Endodermal cell (in vitro differentiated cells): ENCODE data around the gene PAQR7. TPM values are rescaled to one million over a fixed set of nuclear protein-coding genes. Genes with fewer than 3 reads are reported as not detected.

ENCODE experiments used
- DNase-seq: peaks from one replicate; pipeline ENCODE4 v3.0.0-alpha.2; 2017
- H3K27ac ChIP-seq: 2 replicates; pipeline ENCODE4 v1.5.1; 2013; ENCODE audit warnings: mild to moderate bottlenecking, low read depth, low read length, moderate library complexity
- H3K27me3 ChIP-seq: 2 replicates; pipeline ENCODE4 v1.6.1; 2013; ENCODE audit warnings: mild to moderate bottlenecking, low read length, moderate library complexity; ENCODE audit not compliant: insufficient read depth, control insufficient read depth, poor library complexity, severe bottlenecking
- H3K36me3 ChIP-seq: 2 replicates; pipeline ENCODE4 v1.7.0; 2013; ENCODE audit warnings: mild to moderate bottlenecking, low read length, moderate library complexity; ENCODE audit not compliant: control insufficient read depth, insufficient read depth
- H3K4me1 ChIP-seq: one replicate; pipeline ENCODE4 v1.7.0; 2013; ENCODE audit warnings: low read length; ENCODE audit not compliant: control insufficient read depth, insufficient read depth
- H3K4me3 ChIP-seq: 2 replicates; pipeline ENCODE4 v1.5.1; 2013; ENCODE audit warnings: mild to moderate bottlenecking, low read length, moderate library complexity
- H3K9ac ChIP-seq: 2 replicates; pipeline ENCODE4 v1.6.1; 2013; ENCODE audit warnings: mild to moderate bottlenecking, low read length, moderate library complexity; ENCODE audit not compliant: poor library complexity, severe bottlenecking; ENCODE audit errors: extremely low read depth
- H3K9me3 ChIP-seq: 2 replicates; pipeline ENCODE4 v1.6.1; 2013; ENCODE audit warnings: mild to moderate bottlenecking, low read length, moderate library complexity; ENCODE audit not compliant: control insufficient read depth
- H3K27ac Mint-ChIP-seq: 2 replicates; pipeline ENCODE4 v1.8.0; 2020; ENCODE audit warnings: mixed read lengths
- H3K27me3 Mint-ChIP-seq: 2 replicates; pipeline ENCODE4 v1.8.0; 2021; ENCODE audit warnings: mild to moderate bottlenecking, mixed read lengths; ENCODE audit not compliant: insufficient read depth
- H3K36me3 Mint-ChIP-seq: 2 replicates; pipeline ENCODE4 v1.8.0; 2020; ENCODE audit warnings: low read depth, mixed read lengths
- H3K4me1 Mint-ChIP-seq: 2 replicates; pipeline ENCODE4 v1.8.0; 2020; ENCODE audit warnings: mixed read lengths
- H3K4me3 Mint-ChIP-seq: 2 replicates; pipeline ENCODE4 v1.8.0; 2020; ENCODE audit warnings: mild to moderate bottlenecking, moderate library complexity, mixed read lengths
- H3K9me3 Mint-ChIP-seq: 2 replicates; pipeline ENCODE4 v1.8.0; 2020; ENCODE audit warnings: mild to moderate bottlenecking, mixed read lengths
- CTCF ChIP-seq: fragments of 200-600 bp; sonication (generic); conservative IDR thresholded peaks from 2 replicates; pipeline ENCODE4 v1.5.0; 2021; ENCODE audit warnings: antibody characterized with exemption, mild to moderate bottlenecking
- WGBS, 2 experiments: methylation state at CpG; one replicate each; pipeline versions ENCODE4 v1.1.5 to v1.1.7; 2013; ENCODE audit warnings: missing lambda C conversion rate in 2 of 2, mixed read lengths in 1 of 2; ENCODE audit not compliant: insufficient coverage in 1 of 2, insufficient read length in 1 of 2; 5-methylcytosine and 5-hydroxymethylcytosine counted together
- total RNA-seq, 2 donors: library from RNA; stranded (reverse); fragmentation: NEBNext Ultra II Directional in 1 of 2; extraction: Animal tissue kit (Norgen Biotek cat#: 25700) in 1 of 2; gene quantifications; 2 replicates in 1 of 2; 3 replicates in 1 of 2; pipeline ENCODE4 v1.2.1, GENCODE V29; 2021

Gene PAQR7
- total RNA-seq, 2 donors from 2014 or later, result 11.7 to 15.0 TPM

- no peaks in the 10 kb centered on the region for H3K27me3 ChIP-seq
- no peak overlapping the region for H3K27ac ChIP-seq
- H3K9me3 ChIP-seq, result no peaks in the 10 kb centered on the region
- H3K4me3 Mint-ChIP-seq, result no peak overlapping the region
- no peak for TF ChIP-seq CTCF
- H3K4me1 Mint-ChIP-seq, result peaks cover 20% of the 10 kb centered on the region
- peaks cover 4% of the 10 kb centered on the region for H3K27me3 Mint-ChIP-seq
- no peaks in the 10 kb centered on the region for H3K9me3 Mint-ChIP-seq
- peaks cover 27% of the 10 kb centered on the region for H3K36me3 Mint-ChIP-seq
- no peak overlapping the region for H3K4me3 ChIP-seq
- no peak for DNase-seq
- 93 to 98% methylated on average over 6 to 15 of the region's 15 CpGs for WGBS, 2 experiments
- no peak overlapping the region for H3K27ac Mint-ChIP-seq
- H3K4me1 ChIP-seq, result peaks cover 5% of the 10 kb centered on the region
- H3K9ac ChIP-seq, result no peak overlapping the region
- peaks cover 13% of the 10 kb centered on the region for H3K36me3 ChIP-seq
Measured at GRCh38 chr1:25816112-25816718, 59.3 kb downstream of the PAQR7 start.

GRCh38 chr1:25815208-25816111, 60.0 kb downstream of the PAQR7 start:
- Histone ChIP-seq H3K27me3 (no peaks in the 10 kb centered on the region), H3K4me3 (no peak overlapping the region), H3K4me1 (peaks cover 5% of the 10 kb centered on the region), H3K27ac (no peak overlapping the region), H3K9ac (no peak overlapping the region), H3K36me3 (peaks cover 13% of the 10 kb centered on the region), H3K9me3 (no peaks in the 10 kb centered on the region)
- Mint-ChIP-seq H3K27ac (no peak overlapping the region), H3K4me3 (no peak overlapping the region), H3K36me3 (peaks cover 30% of the 10 kb centered on the region), H3K27me3 (no peaks in the 10 kb centered on the region), H3K9me3 (no peaks in the 10 kb centered on the region), H3K4me1 (peaks cover 13% of the 10 kb centered on the region)
- WGBS, 2 experiments, result 92 to 95% methylated on average over 8 to 24 of the region's 24 CpGs
- TF ChIP-seq CTCF, result no peak
- no peak for DNase-seq

GRCh38 chr1:25814549-25815087, 60.9 kb downstream of the PAQR7 start:
- Histone ChIP-seq H3K27ac (no peak overlapping the region), H3K9me3 (no peaks in the 10 kb centered on the region), H3K27me3 (no peaks in the 10 kb centered on the region), H3K4me1 (peaks cover 5% of the 10 kb centered on the region), H3K4me3 (no peak overlapping the region), H3K9ac (no peak overlapping the region), H3K36me3 (peaks cover 13% of the 10 kb centered on the region)
- Mint-ChIP-seq H3K4me1 (peaks cover 12% of the 10 kb centered on the region), H3K36me3 (peaks cover 31% of the 10 kb centered on the region), H3K9me3 (no peaks in the 10 kb centered on the region), H3K27ac (no peak overlapping the region), H3K4me3 (no peak overlapping the region), H3K27me3 (no peaks in the 10 kb centered on the region)
- 96 to 100% methylated on average over 6 to 7 of the region's 7 CpGs for WGBS, 2 experiments
- no peak for DNase-seq
- no peak for TF ChIP-seq CTCF
